Gastroesophageal sphincter (tissue), 3 donors: ENCODE results near the gene NUP153.

Experiments
- CTCF ChIP-seq, 4 experiments: fragments of 200-600 bp in 2 of 4; fragments of 450-650 bp in 2 of 4; sonication (generic) in 1 of 4; IDR thresholded peaks; one replicate each; pipeline ENCODE4 v1.5.1; 2017 to 2019; ENCODE audit warnings: antibody characterized with exemption in 4 of 4, mild to moderate bottlenecking in 2 of 4, moderate library complexity in 2 of 4
- EP300 ChIP-seq: sonication (generic); formaldehyde crosslinking; IDR thresholded peaks from one replicate; pipeline ENCODE4 v1.6.1; 2017; ENCODE audit warnings: antibody characterized with exemption, mild to moderate bottlenecking
- POLR2A ChIP-seq, 2 donors: fragments of 450-650 bp; IDR thresholded peaks; one replicate each; pipeline ENCODE4 v1.6.1; 2017; ENCODE audit warnings: antibody characterized with exemption in 2 of 2, mild to moderate bottlenecking in 2 of 2, moderate library complexity in 1 of 2
- POLR2AphosphoS5 ChIP-seq: sonication (generic); formaldehyde crosslinking; IDR thresholded peaks from one replicate; pipeline ENCODE4 v1.6.1; 2017; ENCODE audit warnings: antibody characterized with exemption

GRCh38 chr6:17706580-17707370 is at the start of gene NUP153:
- TF ChIP-seq CTCF (IDR thresholded peaks at IDR 0.05): no peak
- peak; percentile 98 for TF ChIP-seq POLR2AphosphoS5
- no peak for TF ChIP-seq EP300
- TF ChIP-seq POLR2A (IDR thresholded peaks at IDR 0.05): peak; percentile 89 to 91
